Uterus (tissue), 4 donors: Measurements from ENCODE around the gene ZBTB42. TPM values are rescaled to one million over a fixed set of nuclear protein-coding genes. Genes with fewer than 3 reads are reported as not detected.
A peak's percentile ranks its signal among the peaks of the same experiment; 100 is the strongest.

Experiments used
- DNase-seq, 2 donors: peaks; one replicate each; pipeline ENCODE4 v3.0.0-alpha.2; 2019 to 2020
- H3K27ac ChIP-seq, 2 donors: fragments of 200-600 bp; sonication (generic); 1 replicate in 1 of 2; 2 replicates in 1 of 2; pipeline ENCODE4 v1.5.1; 2016 to 2018
- H3K27me3 ChIP-seq, 2 donors: fragments of 200-600 bp; sonication (generic); one replicate each; pipeline ENCODE4 v1.5.1; 2018 to 2019; ENCODE audit warnings: control low read depth in 1 of 2
- H3K36me3 ChIP-seq, 2 donors: fragments of 200-600 bp; sonication (generic); one replicate each; pipeline ENCODE4 v1.5.1; 2019; ENCODE audit warnings: control low read depth in 1 of 2
- H3K4me1 ChIP-seq, 2 donors: fragments of 200-600 bp; sonication (generic); one replicate each; pipeline ENCODE4 v1.5.1; 2018 to 2019; ENCODE audit warnings: control low read depth in 1 of 2
- H3K4me3 ChIP-seq, 2 donors: fragments of 200-600 bp; sonication (generic); 1 replicate in 1 of 2; 2 replicates in 1 of 2; pipeline ENCODE4 v1.5.1; 2018 to 2019; ENCODE audit warnings: mild to moderate bottlenecking in 1 of 2
- H3K9me3 ChIP-seq, 2 donors: fragments of 200-600 bp; sonication (generic); one replicate each; pipeline ENCODE4 v1.5.1; 2019; ENCODE audit warnings: control low read depth in 1 of 2
- POLR2A ChIP-seq, 2 donors: fragments of 450-650 bp; IDR thresholded peaks; one replicate each; pipeline ENCODE4 v1.6.1; 2016; ENCODE audit warnings: antibody characterized with exemption in 2 of 2, mild to moderate bottlenecking in 1 of 2, moderate library complexity in 1 of 2
- intact Hi-C: fragments of 100-400 bp; cut with DNase I; formaldehyde crosslinking; loops from one replicate; pipeline ENCODE4 v1.15.1; 2023; ENCODE audit warnings: low total_unique reads
- total RNA-seq, 4 donors: library from RNA; depleted of rRNA in 3 of 4; stranded (reverse); fragments of >200 nt in 3 of 4; gene quantifications; one replicate each; pipeline versions ENCODE4 v1.1.0 to v1.2.4, GENCODE V29; 2014 to 2023
- TF ChIP-seq, protein P1 (sequence below), 4 experiments: fragments of 200-600 bp in 2 of 4; fragments of 450-650 bp in 2 of 4; sonication (generic) in 2 of 4; IDR thresholded peaks; one replicate each; pipeline ENCODE4 v1.5.1; 2016 to 2019; ENCODE audit warnings: antibody characterized with exemption in 4 of 4, mild to moderate bottlenecking in 2 of 4, moderate library complexity in 1 of 4
- donor health status: DM: yes; HTN: yes; CAD: no.

ZBTB42 gene
- total RNA-seq, 4 donors from 2014 or later = under 0.01 to 8.4 (median 3.9) TPM

DNA sequence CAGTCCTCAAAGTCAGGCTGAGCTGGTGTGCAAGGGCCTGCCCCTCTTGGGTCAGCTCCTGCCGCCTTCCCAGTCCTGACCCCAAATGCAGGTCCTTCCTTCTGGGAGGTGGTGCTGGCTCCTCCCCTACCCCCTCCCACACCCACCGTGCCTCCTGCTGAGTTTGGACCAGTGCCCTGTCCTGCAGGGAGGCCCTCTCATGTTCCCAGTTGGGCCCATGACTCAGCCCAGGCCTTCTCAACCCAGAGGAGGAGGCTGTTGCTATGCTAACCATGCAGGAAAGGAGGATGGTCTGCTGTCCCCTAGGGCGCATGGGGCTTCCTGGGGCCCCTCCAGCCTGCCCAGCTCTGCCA, 4.4 kb downstream of the ZBTB42 start:
- H3K36me3 ChIP-seq = no peaks in the 10 kb centered on the region
- no peaks in the 10 kb centered on the region for H3K27me3 ChIP-seq
- peak overlapping the region in 1 of 2 donors; percentile 25 for H3K27ac ChIP-seq
- peaks cover 0 to 10% of the 10 kb centered on the region in 2 donors for H3K4me1 ChIP-seq
- TF ChIP-seq POLR2A (IDR thresholded peaks at IDR 0.05) = no peak
- TF ChIP-seq, protein P1, sequence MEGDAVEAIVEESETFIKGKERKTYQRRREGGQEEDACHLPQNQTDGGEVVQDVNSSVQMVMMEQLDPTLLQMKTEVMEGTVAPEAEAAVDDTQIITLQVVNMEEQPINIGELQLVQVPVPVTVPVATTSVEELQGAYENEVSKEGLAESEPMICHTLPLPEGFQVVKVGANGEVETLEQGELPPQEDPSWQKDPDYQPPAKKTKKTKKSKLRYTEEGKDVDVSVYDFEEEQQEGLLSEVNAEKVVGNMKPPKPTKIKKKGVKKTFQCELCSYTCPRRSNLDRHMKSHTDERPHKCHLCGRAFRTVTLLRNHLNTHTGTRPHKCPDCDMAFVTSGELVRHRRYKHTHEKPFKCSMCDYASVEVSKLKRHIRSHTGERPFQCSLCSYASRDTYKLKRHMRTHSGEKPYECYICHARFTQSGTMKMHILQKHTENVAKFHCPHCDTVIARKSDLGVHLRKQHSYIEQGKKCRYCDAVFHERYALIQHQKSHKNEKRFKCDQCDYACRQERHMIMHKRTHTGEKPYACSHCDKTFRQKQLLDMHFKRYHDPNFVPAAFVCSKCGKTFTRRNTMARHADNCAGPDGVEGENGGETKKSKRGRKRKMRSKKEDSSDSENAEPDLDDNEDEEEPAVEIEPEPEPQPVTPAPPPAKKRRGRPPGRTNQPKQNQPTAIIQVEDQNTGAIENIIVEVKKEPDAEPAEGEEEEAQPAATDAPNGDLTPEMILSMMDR (IDR thresholded peaks at IDR 0.05) = no peak
- peak in 1 of 2 donors; percentile 55 for DNase-seq
- no peaks in the 10 kb centered on the region for H3K9me3 ChIP-seq
- H3K4me3 ChIP-seq = no peak overlapping the region
- intact Hi-C loops = no loop called here

DNA sequence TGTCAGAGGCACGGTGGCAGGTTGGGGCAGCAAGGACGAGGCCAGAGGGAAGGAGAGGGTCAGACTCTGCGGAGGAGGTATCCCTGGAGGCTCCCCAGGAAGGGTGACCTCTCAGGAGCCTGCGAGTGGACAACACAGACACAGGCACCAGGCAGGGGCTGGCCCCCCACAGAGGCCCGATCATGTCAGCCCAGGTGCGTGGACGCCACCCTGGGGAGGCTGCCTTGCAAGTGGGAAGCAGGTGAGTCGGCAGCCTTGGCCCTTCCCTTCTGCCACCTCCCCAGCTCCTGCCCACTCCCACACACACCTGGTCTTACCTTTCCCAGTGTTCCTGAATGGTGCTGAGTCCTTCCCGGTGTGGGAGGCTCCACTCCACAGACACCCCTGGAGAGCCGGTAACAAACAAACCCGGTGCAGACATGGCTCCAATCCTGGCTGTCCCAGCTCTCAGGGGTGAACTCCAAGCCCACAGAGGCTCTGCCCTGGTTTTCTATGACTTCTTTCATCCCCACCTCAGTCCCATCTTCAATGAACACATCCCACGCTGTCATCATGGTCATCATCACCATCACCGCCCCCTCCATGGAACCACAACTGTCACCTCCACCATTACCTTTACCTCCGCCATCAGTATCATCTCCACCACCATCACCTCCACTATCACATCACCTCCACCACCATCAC, 5.2 kb downstream of the ZBTB42 start:
- no peaks in the 10 kb centered on the region for H3K27me3 ChIP-seq
- H3K4me3 ChIP-seq = no peak overlapping the region
- intact Hi-C loops = no loop called here
- TF ChIP-seq, protein P1 (IDR thresholded peaks at IDR 0.05) = no peak
- no peak for TF ChIP-seq POLR2A (IDR thresholded peaks at IDR 0.05)
- no peaks in the 10 kb centered on the region for H3K9me3 ChIP-seq
- H3K27ac ChIP-seq = peak overlapping the region in 1 of 2 donors; percentile 25
- H3K4me1 ChIP-seq = peaks cover 0 to 8% of the 10 kb centered on the region in 2 donors
- DNase-seq = no peak
- no peaks in the 10 kb centered on the region for H3K36me3 ChIP-seq

DNA sequence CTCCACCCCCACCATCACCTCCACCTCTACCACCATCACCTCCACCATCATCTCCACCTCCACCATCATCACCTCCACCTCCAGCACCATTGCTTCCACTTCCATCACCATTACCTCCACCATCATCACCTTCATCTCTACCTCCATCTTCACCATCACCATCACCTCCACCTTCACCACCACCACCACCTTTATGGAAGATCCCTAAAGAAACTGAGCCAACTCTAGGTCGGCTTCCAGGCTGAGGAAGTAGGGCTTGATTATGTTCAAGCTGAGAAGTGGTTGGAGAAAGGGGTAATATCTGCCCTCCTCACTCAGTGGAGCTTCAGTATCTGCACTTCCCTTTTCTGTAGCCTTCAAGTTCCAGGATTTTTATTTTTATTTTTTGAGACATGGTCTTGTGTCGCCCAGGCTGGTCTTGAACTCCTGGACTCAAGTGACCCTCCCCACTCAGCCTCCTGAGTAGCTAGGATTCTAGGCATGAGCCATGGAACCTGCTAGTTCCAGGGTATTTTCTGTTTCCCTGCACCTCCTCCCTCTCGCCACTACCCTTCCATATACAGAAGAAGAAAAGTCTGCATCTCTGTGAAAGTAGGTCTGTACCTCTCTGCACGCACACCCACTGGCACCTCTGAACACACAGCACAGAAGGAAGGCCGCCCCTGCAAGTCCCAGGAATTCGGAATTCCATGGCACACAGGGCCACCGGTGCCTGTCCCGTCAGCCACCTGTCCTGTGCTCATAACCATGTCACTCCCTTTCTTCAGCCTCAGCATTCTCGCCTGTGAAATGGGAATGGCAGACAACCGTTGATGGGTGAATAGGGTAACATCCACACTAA, 5.9 kb downstream of the ZBTB42 start:
- Histone ChIP-seq H3K27me3 (no peaks in the 10 kb centered on the region), H3K4me3 (no peak overlapping the region), H3K27ac (no peak overlapping the region), H3K4me1 (peaks cover 0 to under 1% of the 10 kb centered on the region in 2 donors), H3K36me3 (no peaks in the 10 kb centered on the region), H3K9me3 (no peaks in the 10 kb centered on the region)
- no peak for DNase-seq
- TF ChIP-seq, protein P1 (IDR thresholded peaks at IDR 0.05) = no peak
- intact Hi-C loops = no loop called here

DNA sequence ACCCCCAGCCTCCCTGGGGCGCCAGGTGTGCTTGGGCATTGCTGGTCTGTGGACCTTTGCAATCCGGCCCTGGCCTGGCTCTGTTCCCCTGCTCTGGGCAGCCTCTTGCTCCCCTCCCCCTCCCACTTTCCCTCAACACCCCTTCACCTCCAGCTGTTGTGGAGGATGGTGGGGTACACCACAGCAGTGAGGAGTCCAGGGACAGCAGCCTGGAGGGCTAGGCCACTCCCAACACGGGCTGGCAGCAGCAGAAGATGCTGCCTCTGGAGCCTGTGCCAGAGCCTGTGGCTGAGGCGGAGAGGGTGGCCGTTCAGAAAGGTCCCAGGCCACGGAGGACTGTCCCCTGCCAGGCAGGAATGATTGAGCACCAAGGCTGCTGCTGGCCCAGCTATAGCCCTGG, 7.6 kb downstream of the ZBTB42 start:
- Histone ChIP-seq H3K27ac (no peak overlapping the region), H3K36me3 (no peaks in the 10 kb centered on the region), H3K4me3 (no peak overlapping the region), H3K27me3 (no peaks in the 10 kb centered on the region), H3K9me3 (no peaks in the 10 kb centered on the region), H3K4me1 (no peaks in the 10 kb centered on the region)
- intact Hi-C loops = no loop called here
- TF ChIP-seq, protein P1 (IDR thresholded peaks at IDR 0.05) = no peak
- no peak for TF ChIP-seq POLR2A (IDR thresholded peaks at IDR 0.05)
- no peak for DNase-seq

DNA sequence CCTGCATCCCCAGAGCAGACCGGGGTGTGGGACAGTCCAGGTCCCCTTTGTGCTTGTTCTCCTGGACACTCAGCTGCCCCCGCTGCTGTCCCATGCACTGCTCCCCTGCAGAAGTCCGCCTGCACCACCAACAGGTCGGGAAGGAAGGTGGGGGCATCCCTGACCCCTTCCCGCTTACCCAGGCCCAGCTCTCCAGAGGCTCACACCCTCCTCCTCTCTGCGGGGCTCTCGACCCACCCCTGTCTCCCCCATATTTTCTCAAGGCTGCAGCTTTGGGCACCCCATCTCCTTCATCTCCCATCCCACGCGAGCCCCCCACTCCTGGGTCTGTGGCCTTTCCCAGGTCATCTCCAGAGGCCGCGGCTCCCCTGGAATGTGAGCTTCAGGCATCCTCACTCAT, 9.4 kb downstream of the ZBTB42 start:
- H3K27me3 ChIP-seq = no peaks in the 10 kb centered on the region
- no peaks in the 10 kb centered on the region for H3K4me1 ChIP-seq
- H3K36me3 ChIP-seq = no peaks in the 10 kb centered on the region
- TF ChIP-seq, protein P1 (IDR thresholded peaks at IDR 0.05) = no peak
- no peak for TF ChIP-seq POLR2A (IDR thresholded peaks at IDR 0.05)
- intact Hi-C loops = no loop called here
- H3K4me3 ChIP-seq = no peak overlapping the region
- H3K27ac ChIP-seq = no peak overlapping the region
- DNase-seq = no peak
- H3K9me3 ChIP-seq = no peaks in the 10 kb centered on the region
